Gastroesophageal sphincter (tissue), 4 donors: ENCODE measurements around the gene TP73. TPM values are rescaled to one million over a fixed set of nuclear protein-coding genes. Genes with fewer than 3 reads are reported as not detected.

Source experiments
- ATAC-seq: fragments of 150-250 bp; one replicate; pipeline ENCODE4 v1.9.1; 2016; ENCODE audit warnings: mild to moderate bottlenecking, moderate library complexity
- H3K27ac ChIP-seq, 4 donors: fragments of 200-600 bp; sonication (generic) in 3 of 4; 1 replicate in 3 of 4; 2 replicates in 1 of 4; pipeline ENCODE4 v1.5.1; 2016 to 2019
- H3K27me3 ChIP-seq: fragments of 200-600 bp; sonication (generic); one replicate; pipeline ENCODE4 v1.5.1; 2019
- H3K36me3 ChIP-seq, 2 donors: fragments of 200-600 bp; sonication (generic); one replicate each; pipeline ENCODE4 v1.5.1; 2019; ENCODE audit warnings: control low read depth in 1 of 2
- H3K4me1 ChIP-seq, 3 donors: fragments of 200-600 bp; sonication (generic); 1 replicate in 2 of 3; 2 replicates in 1 of 3; pipeline ENCODE4 v1.5.1; 2016 to 2019; ENCODE audit warnings: control low read depth in 2 of 3
- H3K4me3 ChIP-seq, 2 donors: fragments of 200-600 bp; sonication (generic); one replicate each; pipeline ENCODE4 v1.5.1; 2019; ENCODE audit warnings: mild to moderate bottlenecking in 1 of 2, moderate library complexity in 1 of 2
- H3K9me3 ChIP-seq, 3 donors: fragments of 200-600 bp; sonication (generic); one replicate each; pipeline ENCODE4 v1.5.1; 2017 to 2019; ENCODE audit warnings: control low read depth in 2 of 3
- EP300 ChIP-seq: sonication (generic); formaldehyde crosslinking; IDR thresholded peaks from one replicate; pipeline ENCODE4 v1.6.1; 2017; ENCODE audit warnings: antibody characterized with exemption, mild to moderate bottlenecking
- POLR2A ChIP-seq, 2 donors: fragments of 450-650 bp; IDR thresholded peaks; one replicate each; pipeline ENCODE4 v1.6.1; 2017; ENCODE audit warnings: antibody characterized with exemption in 2 of 2, mild to moderate bottlenecking in 2 of 2, moderate library complexity in 1 of 2
- POLR2AphosphoS5 ChIP-seq: sonication (generic); formaldehyde crosslinking; IDR thresholded peaks from one replicate; pipeline ENCODE4 v1.6.1; 2017; ENCODE audit warnings: antibody characterized with exemption
- WGBS, 2 donors: methylation state at CpG; one replicate each; pipeline ENCODE4 v1.1.5; 2018; ENCODE audit warnings: low coverage in 1 of 2; 5-methylcytosine and 5-hydroxymethylcytosine counted together
- total RNA-seq, 4 donors: library from RNA; depleted of rRNA; stranded (reverse); fragments of >200 nt; gene quantifications; one replicate each; pipeline ENCODE4 v1.1.0, GENCODE V29; 2016
- TF ChIP-seq, protein P1 (sequence below), 4 experiments: fragments of 200-600 bp in 2 of 4; fragments of 450-650 bp in 2 of 4; sonication (generic) in 1 of 4; IDR thresholded peaks; one replicate each; pipeline ENCODE4 v1.5.1; 2017 to 2019; ENCODE audit warnings: antibody characterized with exemption in 4 of 4, mild to moderate bottlenecking in 2 of 4, moderate library complexity in 2 of 4

The TP73 gene
- total RNA-seq, 4 donors from 2014 or later: 0.19 to 0.22 TPM; not detected in 2

DNA sequence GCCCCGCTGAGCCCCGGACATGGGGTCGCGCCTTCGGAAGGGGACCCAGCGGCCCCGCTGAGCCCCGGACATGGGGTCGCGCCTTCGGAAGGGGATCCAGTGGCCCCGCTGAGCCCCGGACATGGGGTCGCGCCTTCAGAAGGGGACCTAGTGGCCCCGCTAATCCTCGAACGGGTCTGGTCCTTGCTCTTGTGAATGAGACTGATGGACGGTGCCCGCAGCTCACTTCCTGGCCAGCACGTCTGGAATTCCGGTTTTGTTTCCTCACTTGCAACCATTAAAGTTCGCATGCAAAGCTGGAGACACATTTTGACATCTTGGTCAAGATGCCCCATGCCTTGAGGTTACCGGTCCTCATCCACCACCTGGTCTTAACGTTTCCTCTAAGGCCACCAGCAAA is 8.0 kb upstream of the TP73 start:
- Histone ChIP-seq H3K27me3 (no peaks in the 10 kb centered on the region), H3K36me3 (peaks cover 0 to 76% of the 10 kb centered on the region in 2 donors), H3K27ac (no peak overlapping the region), H3K4me3 (no peak overlapping the region), H3K4me1 (peaks cover 0 to 9% (median 5%) of the 10 kb centered on the region in 3 donors), H3K9me3 (no peaks in the 10 kb centered on the region)
- no peak for ATAC-seq
- 86% methylated on average over 3 of the region's 25 CpGs; no CpG with 5 or more reads in 1 of the 2 donors for WGBS, 2 donors
- TF ChIP-seq EP300: no peak
- TF ChIP-seq POLR2AphosphoS5: no peak
- TF ChIP-seq POLR2A (IDR thresholded peaks at IDR 0.05): no peak
- TF ChIP-seq, protein P1, sequence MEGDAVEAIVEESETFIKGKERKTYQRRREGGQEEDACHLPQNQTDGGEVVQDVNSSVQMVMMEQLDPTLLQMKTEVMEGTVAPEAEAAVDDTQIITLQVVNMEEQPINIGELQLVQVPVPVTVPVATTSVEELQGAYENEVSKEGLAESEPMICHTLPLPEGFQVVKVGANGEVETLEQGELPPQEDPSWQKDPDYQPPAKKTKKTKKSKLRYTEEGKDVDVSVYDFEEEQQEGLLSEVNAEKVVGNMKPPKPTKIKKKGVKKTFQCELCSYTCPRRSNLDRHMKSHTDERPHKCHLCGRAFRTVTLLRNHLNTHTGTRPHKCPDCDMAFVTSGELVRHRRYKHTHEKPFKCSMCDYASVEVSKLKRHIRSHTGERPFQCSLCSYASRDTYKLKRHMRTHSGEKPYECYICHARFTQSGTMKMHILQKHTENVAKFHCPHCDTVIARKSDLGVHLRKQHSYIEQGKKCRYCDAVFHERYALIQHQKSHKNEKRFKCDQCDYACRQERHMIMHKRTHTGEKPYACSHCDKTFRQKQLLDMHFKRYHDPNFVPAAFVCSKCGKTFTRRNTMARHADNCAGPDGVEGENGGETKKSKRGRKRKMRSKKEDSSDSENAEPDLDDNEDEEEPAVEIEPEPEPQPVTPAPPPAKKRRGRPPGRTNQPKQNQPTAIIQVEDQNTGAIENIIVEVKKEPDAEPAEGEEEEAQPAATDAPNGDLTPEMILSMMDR (IDR thresholded peaks at IDR 0.05): no peak

DNA sequence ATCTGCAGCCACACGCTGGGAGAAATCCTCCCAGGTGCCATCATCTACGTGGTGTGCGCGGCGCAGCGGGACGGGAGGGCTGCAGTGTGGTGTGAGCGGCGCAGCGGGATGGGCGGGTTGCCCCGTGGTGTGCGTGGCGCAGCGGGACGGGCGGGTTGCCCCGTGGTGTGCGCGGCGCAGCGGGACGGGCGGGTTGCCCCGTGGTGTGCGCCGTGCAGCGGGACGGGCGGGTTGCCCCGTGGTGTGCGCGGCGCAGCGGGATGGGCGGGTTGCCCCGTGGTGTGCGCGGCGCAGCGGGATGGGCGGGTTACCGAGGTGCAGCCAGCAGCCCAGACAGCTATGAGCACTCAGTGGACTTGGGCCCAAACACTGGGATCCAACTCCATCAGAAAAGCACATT is 7.1 kb upstream of the TP73 start:
- no peaks in the 10 kb centered on the region for H3K27me3 ChIP-seq
- H3K9me3 ChIP-seq: no peaks in the 10 kb centered on the region
- peaks cover 0 to 16% (median 6%) of the 10 kb centered on the region in 3 donors for H3K4me1 ChIP-seq
- no peak for TF ChIP-seq POLR2A (IDR thresholded peaks at IDR 0.05)
- TF ChIP-seq EP300: no peak
- TF ChIP-seq POLR2AphosphoS5: no peak
- TF ChIP-seq, protein P1 (IDR thresholded peaks at IDR 0.05): no peak
- H3K36me3 ChIP-seq: peaks cover 0 to 66% of the 10 kb centered on the region in 2 donors
- no peak overlapping the region for H3K27ac ChIP-seq
- H3K4me3 ChIP-seq: no peak overlapping the region
- no peak for ATAC-seq
- 92 to 95% methylated on average over 6 to 11 of the region's 43 CpGs for WGBS, 2 donors

DNA sequence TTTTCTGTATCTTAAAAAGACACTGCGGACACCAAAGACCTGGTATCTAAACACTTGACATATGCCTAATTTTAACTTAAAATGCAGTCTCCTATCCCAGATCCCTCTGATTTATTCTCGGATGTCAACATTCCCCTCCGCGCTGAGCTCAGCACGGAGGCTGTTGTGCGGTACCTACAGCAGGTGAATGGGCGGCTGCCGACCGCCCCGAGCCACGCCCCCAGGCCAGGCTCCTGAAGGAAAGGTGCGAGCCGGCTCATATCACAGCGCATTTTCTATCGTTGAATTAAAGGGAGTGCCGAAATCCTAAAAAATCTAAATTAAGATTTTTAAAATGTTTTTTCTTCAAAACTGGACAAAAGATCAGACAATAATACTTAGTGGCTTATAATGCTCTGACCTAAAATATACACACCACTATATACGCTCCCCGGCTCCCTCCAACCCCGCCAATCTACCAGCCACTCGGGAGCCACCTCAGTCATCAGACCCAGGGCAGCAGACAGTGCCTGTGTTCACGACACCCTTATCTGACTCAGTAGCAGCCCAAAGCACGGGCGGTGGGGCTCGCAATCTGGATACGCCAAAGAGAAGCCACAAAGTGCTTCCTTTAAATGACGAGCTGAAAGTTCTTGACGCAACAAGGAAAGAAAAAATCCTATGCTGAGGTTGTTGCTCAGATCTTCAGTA is 6.5 kb upstream of the TP73 start:
- Histone ChIP-seq H3K27me3 (peaks cover 5% of the 10 kb centered on the region), H3K4me3 (no peak overlapping the region), H3K36me3 (peaks cover 0 to 60% of the 10 kb centered on the region in 2 donors), H3K9me3 (no peaks in the 10 kb centered on the region), H3K4me1 (peaks cover 2 to 22% (median 12%) of the 10 kb centered on the region in 3 donors), H3K27ac (no peak overlapping the region)
- no peak for ATAC-seq
- TF ChIP-seq POLR2A (IDR thresholded peaks at IDR 0.05) (no peak), POLR2AphosphoS5 (no peak), EP300 (no peak)
- TF ChIP-seq, protein P1 (IDR thresholded peaks at IDR 0.05): no peak
- WGBS, 2 donors: 86 to 90% methylated on average over 8 to 25 of the region's 27 CpGs

DNA sequence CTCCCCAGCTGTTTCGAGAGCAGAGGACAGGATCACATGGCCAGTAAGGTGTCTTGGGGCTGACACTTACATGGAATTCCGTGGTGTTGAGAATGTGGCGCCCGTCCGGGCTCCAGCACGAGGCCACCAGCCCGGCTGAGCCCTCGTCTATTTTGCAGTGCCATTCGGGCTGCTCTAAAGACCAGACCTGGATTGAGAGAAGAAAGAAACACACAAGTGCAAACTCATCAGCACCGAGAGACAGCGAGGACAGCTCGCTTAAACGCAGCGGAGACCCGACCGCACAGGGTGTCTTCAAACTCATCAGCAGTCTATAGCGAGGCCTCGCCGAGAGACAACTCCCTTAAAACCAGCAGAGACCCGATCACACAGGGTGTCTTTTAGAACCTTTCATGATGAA is 5.7 kb upstream of the TP73 start:
- H3K36me3 ChIP-seq: peaks cover 0 to 53% of the 10 kb centered on the region in 2 donors
- H3K4me1 ChIP-seq: peaks cover 2 to 30% (median 20%) of the 10 kb centered on the region in 3 donors
- H3K27ac ChIP-seq: no peak overlapping the region
- TF ChIP-seq, protein P1 (IDR thresholded peaks at IDR 0.05): no peak
- TF ChIP-seq EP300: no peak
- TF ChIP-seq POLR2A (IDR thresholded peaks at IDR 0.05): no peak
- no peak for TF ChIP-seq POLR2AphosphoS5
- no peaks in the 10 kb centered on the region for H3K9me3 ChIP-seq
- H3K4me3 ChIP-seq: no peak overlapping the region
- ATAC-seq: no peak
- H3K27me3 ChIP-seq: peaks cover 13% of the 10 kb centered on the region
- 88% methylated on average over 2 to 13 of the region's 20 CpGs for WGBS, 2 donors
